PC-3 (cell line): ENCODE measurements around the gene SPRR3. TPM values are rescaled to one million over a fixed set of nuclear protein-coding genes. Genes with fewer than 3 reads are reported as not detected.

Experiments
- ATAC-seq: fragments of 200-7000 bp; cut with Tn5 transposase; 2 replicates; pipeline ENCODE4 v1.9.1; 2020; ENCODE audit warnings: mild to moderate bottlenecking, moderate library complexity
- BruUV-seq: library from RNA; stranded (reverse); fragments of 400-500 nt; replicated peaks from 2 replicates; lab custom pipeline; 2021; lab: Mats Ljungman, UMichigan
- CTCF ChIA-PET: fragments of 300-600 bp; sonication (Branson Sonifier 250); formaldehyde crosslinking; loops from one replicate; lab custom pipeline; 2022; ENCODE audit warnings: antibody characterized with exemption; lab: Charles Lee
- POLR2A ChIA-PET: fragments of 300-600 bp; sonication (Branson Sonifier 250); formaldehyde crosslinking; loops from one replicate; lab custom pipeline; 2022; ENCODE audit warnings: antibody characterized with exemption; ENCODE audit not compliant: unreplicated experiment; lab: Charles Lee
- DNase-seq: peaks from one replicate; pipeline ENCODE4 v3.0.0-alpha.2; 2015
- H2AFZ ChIP-seq: fragments of 300-600 bp; sonication (generic); 2 replicates; pipeline ENCODE4 v1.6.0; 2016; ENCODE audit warnings: antibody characterized with exemption, low read length
- H3F3A ChIP-seq: fragments of 300-600 bp; sonication (generic); one replicate; pipeline ENCODE4 v1.6.0; 2017; ENCODE audit warnings: antibody characterized with exemption, low read length, control low read depth, mild to moderate bottlenecking; ENCODE audit not compliant: unreplicated experiment
- H3K27ac ChIP-seq: fragments of 300-600 bp; sonication (generic); 2 replicates; pipeline ENCODE4 v1.5.1; 2016; ENCODE audit warnings: mild to moderate bottlenecking, low read length
- H3K27me3 ChIP-seq: fragments of 300-600 bp; sonication (generic); 2 replicates; pipeline ENCODE4 v1.6.1; 2016; ENCODE audit warnings: low read length, mixed read lengths
- H3K36me3 ChIP-seq: fragments of 300-600 bp; sonication (generic); 2 replicates; pipeline ENCODE4 v1.6.1; 2016; ENCODE audit warnings: low read depth, mixed run types, low read length, mixed read lengths
- H3K4me1 ChIP-seq: fragments of 300-600 bp; sonication (generic); 2 replicates; pipeline ENCODE4 v1.5.1; 2016; ENCODE audit warnings: low read length; ENCODE audit not compliant: insufficient read depth
- H3K4me2 ChIP-seq: fragments of 300-600 bp; sonication (generic); 2 replicates; pipeline ENCODE4 v1.6.0; 2016; ENCODE audit warnings: low read length
- H3K4me3 ChIP-seq: fragments of 300-600 bp; sonication (generic); 2 replicates; pipeline ENCODE4 v1.5.1; 2016; ENCODE audit warnings: mild to moderate bottlenecking, low read length, mixed read lengths
- H3K79me2 ChIP-seq: fragments of 300-600 bp; sonication (generic); 2 replicates; pipeline ENCODE4 v1.6.1; 2017; ENCODE audit warnings: low read length, mixed read lengths
- H3K9ac ChIP-seq: fragments of 300-600 bp; sonication (generic); 2 replicates; pipeline ENCODE4 v1.6.0; 2016; ENCODE audit warnings: mild to moderate bottlenecking, low read length
- H3K9me2 ChIP-seq: fragments of 300-600 bp; sonication (generic); replicated peaks from 2 replicates; pipeline ENCODE4 v1.6.1; 2016; ENCODE audit warnings: mixed run types, low read length, mixed read lengths
- H3K9me3 ChIP-seq: fragments of 300-600 bp; sonication (generic); 2 replicates; pipeline ENCODE4 v1.6.1; 2016; ENCODE audit warnings: low read length, mixed read lengths
- H4K20me1 ChIP-seq: fragments of 300-600 bp; sonication (generic); 2 replicates; pipeline ENCODE4 v1.6.1; 2016; ENCODE audit warnings: low read length, mixed read lengths
- EZH2 ChIP-seq: fragments of 300-600 bp; sonication (generic); IDR thresholded peaks from one replicate; pipeline ENCODE4 v1.6.1; 2017; ENCODE audit warnings: antibody characterized with exemption, mild to moderate bottlenecking, low read length; ENCODE audit not compliant: unreplicated experiment
- EZH2phosphoT487 ChIP-seq: fragments of 300-600 bp; sonication (generic); IDR thresholded peaks from 2 replicates; pipeline ENCODE4 v1.6.1; 2018; ENCODE audit warnings: mild to moderate bottlenecking, antibody characterized with exemption, low read length, borderline replicate concordance
- intact Hi-C: fragments of 100-400 bp; cut with micrococcal nuclease; formaldehyde crosslinking; loops from 2 replicates; pipeline ENCODE4 v1.9.0; 2023
- total RNA-seq: library from RNA; depleted of rRNA; stranded (reverse); fragments of >200 nt; gene quantifications from 2 replicates; pipeline ENCODE4 v1.2.3, GENCODE V29; 2014
- TF ChIP-seq, protein P1 (sequence below): fragments of 300-600 bp; sonication (generic); conservative IDR thresholded peaks from 2 replicates; pipeline ENCODE4 v1.5.1; 2017; ENCODE audit warnings: antibody characterized with exemption, low read depth, mild to moderate bottlenecking, low read length

Gene SPRR3
- total RNA-seq, 1 experiment from 2014 or later = 0.51 TPM

DNA sequence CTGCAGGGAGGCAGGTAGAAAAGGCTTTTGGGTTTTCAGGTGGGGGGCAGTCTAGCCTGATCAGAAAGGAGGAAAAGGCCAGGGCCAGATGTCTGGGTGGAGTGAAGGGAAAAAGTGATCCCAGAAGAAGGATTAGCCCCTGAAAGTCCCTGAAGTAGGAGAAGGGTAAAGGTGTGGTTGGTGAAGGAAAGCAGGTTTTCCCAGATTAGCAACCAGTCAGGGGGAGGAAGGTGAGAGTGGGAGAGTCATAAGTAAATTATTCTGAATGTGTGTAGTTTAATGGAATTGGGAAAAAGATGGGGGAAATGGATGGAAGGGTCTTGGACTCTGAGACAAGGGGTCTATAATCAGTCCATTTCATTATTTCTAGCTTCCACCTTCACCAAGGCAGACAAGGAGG is 18.3 kb upstream of the SPRR3 start:
- Histone ChIP-seq H3K9ac (no peak overlapping the region), H3K27me3 (peaks cover 28% of the 10 kb centered on the region), H3K36me3 (no peaks in the 10 kb centered on the region), H3K4me2 (no peak overlapping the region), H3K9me3 (no peaks in the 10 kb centered on the region), H3K27ac (no peak overlapping the region), H3K9me2 (no peaks in the 10 kb centered on the region), H3K4me1 (peaks cover 13% of the 10 kb centered on the region), H3K4me3 (no peak overlapping the region), H4K20me1 (no peaks in the 10 kb centered on the region), H2AFZ (no peak overlapping the region), H3K79me2 (no peaks in the 10 kb centered on the region), H3F3A (no peaks in the 10 kb centered on the region)
- no TSS peak for BruUV-seq
- ATAC-seq (no peak), DNase-seq (peak; percentile 10)
- intact Hi-C loops = no loop called here
- TF ChIP-seq, protein P1, sequence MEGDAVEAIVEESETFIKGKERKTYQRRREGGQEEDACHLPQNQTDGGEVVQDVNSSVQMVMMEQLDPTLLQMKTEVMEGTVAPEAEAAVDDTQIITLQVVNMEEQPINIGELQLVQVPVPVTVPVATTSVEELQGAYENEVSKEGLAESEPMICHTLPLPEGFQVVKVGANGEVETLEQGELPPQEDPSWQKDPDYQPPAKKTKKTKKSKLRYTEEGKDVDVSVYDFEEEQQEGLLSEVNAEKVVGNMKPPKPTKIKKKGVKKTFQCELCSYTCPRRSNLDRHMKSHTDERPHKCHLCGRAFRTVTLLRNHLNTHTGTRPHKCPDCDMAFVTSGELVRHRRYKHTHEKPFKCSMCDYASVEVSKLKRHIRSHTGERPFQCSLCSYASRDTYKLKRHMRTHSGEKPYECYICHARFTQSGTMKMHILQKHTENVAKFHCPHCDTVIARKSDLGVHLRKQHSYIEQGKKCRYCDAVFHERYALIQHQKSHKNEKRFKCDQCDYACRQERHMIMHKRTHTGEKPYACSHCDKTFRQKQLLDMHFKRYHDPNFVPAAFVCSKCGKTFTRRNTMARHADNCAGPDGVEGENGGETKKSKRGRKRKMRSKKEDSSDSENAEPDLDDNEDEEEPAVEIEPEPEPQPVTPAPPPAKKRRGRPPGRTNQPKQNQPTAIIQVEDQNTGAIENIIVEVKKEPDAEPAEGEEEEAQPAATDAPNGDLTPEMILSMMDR = no peak
- TF ChIP-seq EZH2phosphoT487 = no peak
- no peak for TF ChIP-seq EZH2
- ChIA-PET POLR2A (no interaction called here), CTCF (no interaction called here)

DNA sequence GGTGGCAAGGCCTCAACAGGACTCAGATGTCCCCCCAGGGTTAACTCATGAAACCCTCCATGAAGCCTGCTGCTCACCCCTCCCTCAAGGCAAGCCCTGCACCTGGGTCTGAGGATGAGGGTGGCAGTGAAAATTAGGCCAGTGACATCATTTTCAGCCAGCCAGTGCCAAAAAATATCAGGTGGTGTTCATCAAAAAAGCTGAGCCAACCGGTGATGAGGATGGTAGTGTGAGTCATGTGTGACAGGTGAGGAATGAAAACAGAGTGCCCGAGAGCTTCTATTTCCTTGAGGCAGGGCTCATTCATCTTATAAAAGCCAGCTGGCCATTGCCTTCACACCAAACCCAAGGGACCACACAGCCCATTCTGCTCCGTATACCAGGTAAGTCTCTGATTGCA is 17.8 kb upstream of the SPRR3 start, which contains the start of gene SPRR1A:
SPRR1A (plus strand) TSS at position 339 of the 400 bp plus-strand sequence. CDS start 1,150 bp downstream, outside the sequence.
- Histone ChIP-seq H3K27me3 (peaks cover 27% of the 10 kb centered on the region), H3K79me2 (no peaks in the 10 kb centered on the region), H4K20me1 (no peaks in the 10 kb centered on the region), H3K9ac (no peak within 1 kb of the TSS), H3F3A (no peaks in the 10 kb centered on the region), H3K9me3 (no peaks in the 10 kb centered on the region), H3K9me2 (no peaks in the 10 kb centered on the region), H3K4me1 (peaks cover 13% of the 10 kb centered on the region), H3K4me2 (no peak within 1 kb of the TSS), H3K4me3 (no peak within 1 kb of the TSS), H2AFZ (no peak within 1 kb of the TSS), H3K27ac (no peak within 1 kb of the TSS), H3K36me3 (no peaks in the 10 kb centered on the region)
- ChIA-PET CTCF (no interaction called here), POLR2A (no interaction called here)
- DNase-seq (peak; percentile 68), ATAC-seq (no peak; the same call in 1 of the 2 replicates)
- intact Hi-C loops = no loop called here
- TF ChIP-seq, protein P1 = no peak
- TF ChIP-seq EZH2phosphoT487 = no peak
- no peak for TF ChIP-seq EZH2
- BruUV-seq = no TSS peak

DNA sequence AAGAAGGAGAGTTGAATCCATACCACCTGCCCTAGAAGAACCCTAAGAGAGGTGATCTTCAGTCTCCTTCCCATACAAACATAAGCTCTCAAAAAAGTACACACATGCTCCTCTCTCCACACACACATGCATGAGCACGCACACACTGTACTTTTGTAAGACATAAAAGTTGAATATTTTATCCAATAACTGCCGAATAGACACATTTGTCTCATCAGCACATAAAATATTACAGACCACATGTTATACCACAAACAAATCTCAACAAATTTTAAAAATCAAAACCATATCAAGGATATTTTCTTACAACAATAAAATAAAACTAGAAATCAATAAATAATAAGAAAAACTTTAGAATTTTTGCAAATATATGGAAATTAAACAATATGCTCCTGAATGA is 15.0 kb upstream of the SPRR3 start:
- no peaks in the 10 kb centered on the region for H3K79me2 ChIP-seq
- H3K36me3 ChIP-seq = no peaks in the 10 kb centered on the region
- peaks cover 34% of the 10 kb centered on the region for H3K27me3 ChIP-seq
- POLR2A ChIA-PET = no interaction called here
- no peaks in the 10 kb centered on the region for H4K20me1 ChIP-seq
- no peaks in the 10 kb centered on the region for H3K9me3 ChIP-seq
- no peak overlapping the region for H2AFZ ChIP-seq
- H3K4me3 ChIP-seq = no peak overlapping the region
- no peaks in the 10 kb centered on the region for H3F3A ChIP-seq
- no peaks in the 10 kb centered on the region for H3K9me2 ChIP-seq
- BruUV-seq = no TSS peak
- no peak overlapping the region for H3K9ac ChIP-seq
- TF ChIP-seq EZH2phosphoT487 (no peak), EZH2 (no peak)
- TF ChIP-seq, protein P1 = no peak
- DNase-seq = no peak
- CTCF ChIA-PET = no interaction called here
- no peak overlapping the region for H3K4me2 ChIP-seq
- peaks cover 13% of the 10 kb centered on the region for H3K4me1 ChIP-seq
- no peak overlapping the region for H3K27ac ChIP-seq
- no peak for ATAC-seq
- intact Hi-C loops = no loop called here
